Activated naive CD4-positive, alpha-beta T cell treated with anti-CD3 and anti-CD28 coated beads, Interleukin-2, amount 50 U/mL, for 72 hours (primary cell): ENCODE measurements around the gene FIZ1. TPM values are rescaled to one million over a fixed set of nuclear protein-coding genes. Genes with fewer than 3 reads are reported as not detected.

ENCODE experiments used
- ATAC-seq, 2 donors: fragments of 150-1000 bp; cut with Tn5 transposase; 2 replicates each; pipeline ENCODE4 v1.10.0; 2021; ENCODE audit warnings: mild to moderate bottlenecking in 2 of 2, moderate library complexity in 2 of 2
- DNase-seq, 2 donors: peaks; one replicate each; pipeline ENCODE4 v3.0.0; 2021 to 2022; ENCODE audit warnings: low spot score in 2 of 2
- H3K27ac Mint-ChIP-seq, 2 donors: one replicate each; pipeline ENCODE4 v1.8.0; 2022; ENCODE audit warnings: mild to moderate bottlenecking in 2 of 2, mixed read lengths in 2 of 2
- H3K36me3 Mint-ChIP-seq, 2 donors: one replicate each; pipeline ENCODE4 v1.8.0; 2022; ENCODE audit warnings: mixed read lengths in 2 of 2
- H3K9me3 Mint-ChIP-seq, 2 donors: one replicate each; pipeline ENCODE4 v1.8.0; 2022; ENCODE audit warnings: mixed read lengths in 2 of 2
- total RNA-seq, 2 donors: library from RNA; stranded (reverse); gene quantifications; one replicate each; pipeline ENCODE4 v1.2.3, GENCODE V29; 2022

FIZ1 gene
- total RNA-seq, 2 donors from 2014 or later: 10.2 to 12.3 TPM

GRCh38 chr19:55606471-55606787, 7.1 kb upstream of the FIZ1 start:
- peaks cover 16 to 27% of the 10 kb centered on the region in 2 donors for H3K36me3 Mint-ChIP-seq
- ATAC-seq (no peak), DNase-seq (no peak)
- H3K9me3 Mint-ChIP-seq: no peaks in the 10 kb centered on the region
- peak overlapping the region; percentile 90 to 96 for H3K27ac Mint-ChIP-seq

DNA sequence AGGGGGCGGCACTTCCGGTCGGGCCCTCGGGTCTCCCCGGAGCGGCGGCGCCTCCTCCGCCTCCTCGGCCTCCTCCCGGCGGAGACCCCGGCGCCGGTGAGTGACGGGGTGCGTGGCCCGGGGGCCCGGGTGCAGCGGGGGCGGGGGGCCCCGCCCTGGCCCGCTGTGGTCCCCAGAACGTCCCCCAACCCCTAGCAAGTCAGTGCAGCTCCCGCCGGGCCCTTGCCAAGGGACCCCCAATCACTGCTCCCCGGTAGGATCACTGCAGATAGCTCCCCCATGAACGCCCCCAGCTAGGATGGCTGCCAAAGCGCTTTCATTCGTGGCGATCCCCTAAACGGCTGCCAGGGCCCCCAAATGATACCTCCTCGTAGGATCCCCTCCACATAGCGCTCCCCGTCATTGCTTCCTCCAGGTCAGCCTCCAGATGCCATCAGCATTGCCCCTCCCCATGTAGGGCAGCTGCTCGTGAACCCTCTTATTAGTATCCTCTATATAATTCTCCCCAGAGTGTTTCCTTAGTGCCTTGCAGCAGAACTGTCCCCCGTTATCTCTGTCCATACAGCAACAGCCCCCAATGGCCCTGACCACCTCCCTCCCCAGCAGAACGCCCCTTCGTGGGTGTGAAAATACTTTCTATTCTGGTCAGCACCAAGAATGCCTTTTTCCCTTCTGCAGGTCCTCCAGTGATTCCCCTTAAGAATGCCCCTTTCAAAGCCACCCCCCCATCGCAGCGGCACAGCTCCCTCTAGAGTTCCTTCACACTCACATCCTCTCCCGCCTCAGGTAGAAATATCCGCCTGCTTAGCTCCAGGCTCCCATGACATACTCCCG, 6.5 kb upstream of the FIZ1 start, which contains the start of gene ZNF865:
Gene ZNF865, plus strand, starts transcription at position 11 of the 834 bp plus-strand sequence. CDS start 7,972 bp downstream, outside the sequence.
- H3K36me3 Mint-ChIP-seq: peaks cover 22 to 27% of the 10 kb centered on the region in 2 donors
- ATAC-seq (peak; percentile 29 to 57), DNase-seq (peak; percentile 57 to 76)
- H3K27ac Mint-ChIP-seq: peak within 1 kb of the TSS; percentile 90 to 96
- no peaks in the 10 kb centered on the region for H3K9me3 Mint-ChIP-seq

GRCh38 chr19:55605207-55605636, 5.9 kb upstream of the FIZ1 start:
- DNase-seq (peak; percentile 98 to 99), ATAC-seq (peak; percentile 79 to 88)
- Mint-ChIP-seq H3K36me3 (peaks cover 23 to 27% of the 10 kb centered on the region in 2 donors), H3K9me3 (no peaks in the 10 kb centered on the region), H3K27ac (peak overlapping the region; percentile 90 to 94)

GRCh38 chr19:55603581-55604292, 4.4 kb upstream of the FIZ1 start:
- no peak for ATAC-seq
- Mint-ChIP-seq H3K36me3 (peaks cover 21 to 22% of the 10 kb centered on the region in 2 donors), H3K9me3 (peaks cover 0 to 2% of the 10 kb centered on the region in 2 donors), H3K27ac (peak overlapping the region; percentile 13 to 90)
- no peak for DNase-seq

GRCh38 chr19:55603115-55603514, 3.8 kb upstream of the FIZ1 start:
- Mint-ChIP-seq H3K36me3 (peaks cover 22 to 25% of the 10 kb centered on the region in 2 donors), H3K27ac (peak overlapping the region; percentile 13 to 90), H3K9me3 (peaks cover 0 to 5% of the 10 kb centered on the region in 2 donors)
- DNase-seq (no peak), ATAC-seq (no peak)

GRCh38 chr19:55602104-55603001, 3.0 kb upstream of the FIZ1 start:
- peaks cover 22 to 25% of the 10 kb centered on the region in 2 donors for H3K36me3 Mint-ChIP-seq
- ATAC-seq (no peak), DNase-seq (no peak)
- peaks cover 0 to 5% of the 10 kb centered on the region in 2 donors for H3K9me3 Mint-ChIP-seq
- peak overlapping the region in 1 of 2 donors; percentile 91 for H3K27ac Mint-ChIP-seq

GRCh38 chr19:55601084-55601483, 1.8 kb upstream of the FIZ1 start:
- H3K27ac Mint-ChIP-seq: peak overlapping the region; percentile 74 to 91
- DNase-seq: no peak
- H3K9me3 Mint-ChIP-seq: peaks cover 0 to 5% of the 10 kb centered on the region in 2 donors

GRCh38 chr19:55600662-55601028, 1.3 kb upstream of the FIZ1 start:
- ATAC-seq: no peak
- H3K36me3 Mint-ChIP-seq: peaks cover 23 to 25% of the 10 kb centered on the region in 2 donors
- no peak for DNase-seq
- peak overlapping the region in 1 of 2 donors; percentile 91 for H3K27ac Mint-ChIP-seq
- peaks cover 0 to 5% of the 10 kb centered on the region in 2 donors for H3K9me3 Mint-ChIP-seq

More at GRCh38 chr19:55601084-55601483, 1.8 kb upstream of the FIZ1 start:
- H3K36me3 Mint-ChIP-seq: peaks cover 22 to 24% of the 10 kb centered on the region in 2 donors
- ATAC-seq: no peak

DNA sequence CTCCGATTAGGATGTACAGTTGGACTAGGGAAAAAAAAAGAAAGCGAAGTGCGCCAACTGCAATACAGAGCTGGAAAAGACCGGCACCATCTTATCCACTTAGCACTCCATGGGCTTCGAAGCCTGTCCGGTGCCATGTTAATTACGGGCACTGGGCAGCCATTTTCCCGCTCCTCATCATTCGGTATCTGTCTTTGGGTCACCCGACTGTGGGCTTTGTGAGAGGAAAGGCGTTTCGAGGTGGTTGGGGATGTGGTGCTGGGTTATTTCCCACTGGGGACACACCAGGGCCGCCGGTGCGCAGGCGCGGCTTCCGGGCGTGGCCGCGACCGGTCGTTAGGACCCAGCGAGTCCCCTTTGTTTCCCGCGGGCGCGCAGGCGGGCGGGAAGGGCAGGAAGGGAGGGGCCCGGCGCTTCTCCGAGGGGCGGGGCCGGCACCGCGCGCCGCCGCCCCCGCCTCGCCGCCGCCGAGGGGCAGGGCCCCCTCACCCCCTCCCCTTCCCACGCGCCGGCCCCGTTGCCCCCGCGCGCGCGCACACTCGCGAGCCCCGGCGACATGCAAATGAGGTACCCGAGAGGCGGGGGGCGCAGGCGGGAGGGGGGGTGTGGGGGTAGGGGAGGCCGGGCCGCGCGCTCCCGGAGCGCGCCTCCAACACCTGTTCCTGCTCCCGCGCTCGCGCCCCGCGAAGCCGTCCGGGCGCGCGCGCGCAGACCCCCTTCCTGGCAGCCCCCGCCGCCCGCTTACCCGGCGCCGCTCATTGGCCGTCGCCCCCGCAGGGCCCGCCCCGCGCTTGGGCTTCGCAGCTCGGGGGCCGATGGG, 735 bp upstream of the FIZ1 start, which contains the start of gene ZNF524:
Gene ZNF524, plus strand, starts transcription at position 447 of the 820 bp plus-strand sequence. CDS start 1,825 bp downstream, outside the sequence.
- peaks cover 0 to 5% of the 10 kb centered on the region in 2 donors for H3K9me3 Mint-ChIP-seq
- ATAC-seq (peak; percentile 60 to 62), DNase-seq (peak; percentile 83 to 93)
- H3K36me3 Mint-ChIP-seq: peaks cover 29 to 31% of the 10 kb centered on the region in 2 donors
- peak within 1 kb of the TSS; percentile 99 for H3K27ac Mint-ChIP-seq

- H3K27ac Mint-ChIP-seq: peak overlapping the region; percentile 99
- DNase-seq: peak; percentile 95 to 96
- H3K36me3 Mint-ChIP-seq: peaks cover 34 to 35% of the 10 kb centered on the region in 2 donors
- peaks cover 0 to 5% of the 10 kb centered on the region in 2 donors for H3K9me3 Mint-ChIP-seq
- ATAC-seq: peak; percentile 67 to 78
Measured at GRCh38 chr19:55598719-55599467, 424 bp downstream of the FIZ1 start.

- ATAC-seq: no peak
- DNase-seq: no peak
- peak overlapping the region; percentile 40 to 99 for H3K27ac Mint-ChIP-seq
- H3K36me3 Mint-ChIP-seq: peaks cover 26 to 35% of the 10 kb centered on the region in 2 donors
- H3K9me3 Mint-ChIP-seq: peaks cover 0 to 5% of the 10 kb centered on the region in 2 donors
Measured at GRCh38 chr19:55598034-55598433, 1.3 kb downstream of the FIZ1 start.

GRCh38 chr19:55597501-55597921, 1.8 kb downstream of the FIZ1 start:
- no peak for ATAC-seq
- H3K27ac Mint-ChIP-seq: no peak overlapping the region
- H3K9me3 Mint-ChIP-seq: peaks cover 0 to 5% of the 10 kb centered on the region in 2 donors
- DNase-seq: no peak
- peaks cover 26 to 35% of the 10 kb centered on the region in 2 donors for H3K36me3 Mint-ChIP-seq

DNA sequence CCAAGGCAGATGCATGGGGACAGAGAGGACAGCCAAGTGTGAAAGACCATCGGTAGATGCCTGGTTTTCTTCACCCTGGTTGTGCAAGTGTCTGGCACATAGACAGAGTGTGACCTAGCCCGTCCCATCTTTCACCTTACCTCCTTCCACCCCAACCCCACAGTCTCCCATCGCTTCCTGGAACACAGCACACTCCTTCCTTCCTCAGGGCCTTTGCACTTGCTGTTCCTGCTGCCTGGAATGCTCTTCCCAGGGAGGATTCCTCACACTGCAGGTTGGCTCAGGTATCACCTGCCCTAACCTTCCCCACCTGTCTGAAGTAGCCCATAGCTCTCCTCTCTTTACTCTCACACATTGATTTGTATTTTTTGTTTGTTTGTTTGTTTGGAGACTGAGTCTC, 3.0 kb downstream of the FIZ1 start:
- Mint-ChIP-seq H3K9me3 (peaks cover 0 to 5% of the 10 kb centered on the region in 2 donors), H3K27ac (no peak overlapping the region), H3K36me3 (peaks cover 26 to 33% of the 10 kb centered on the region in 2 donors)
- ATAC-seq (no peak), DNase-seq (no peak)

- Mint-ChIP-seq H3K27ac (no peak overlapping the region), H3K36me3 (peaks cover 26 to 27% of the 10 kb centered on the region in 2 donors)
- no peak for ATAC-seq
Measured at GRCh38 chr19:55594996-55595545, 4.2 kb downstream of the FIZ1 start.

More at GRCh38 chr19:55594996-55595545, 4.2 kb downstream of the FIZ1 start:
- DNase-seq: no peak
- H3K9me3 Mint-ChIP-seq: peaks cover 0 to 5% of the 10 kb centered on the region in 2 donors
